Right lobe of liver (tissue), 6 donors: Measurements from ENCODE around the gene CDR2L. TPM values are rescaled to one million over a fixed set of nuclear protein-coding genes. Genes with fewer than 3 reads are reported as not detected.

Source experiments
- ATAC-seq, 4 donors: fragments of 200-7000 bp; cut with Tn5 transposase; one replicate each; pipeline ENCODE4 v1.9.1; 2020; ENCODE audit warnings: mild to moderate bottlenecking in 4 of 4, moderate library complexity in 4 of 4
- DNase-seq, 3 donors: peaks; one replicate each; pipeline ENCODE4 v3.0.0-alpha.2; 2020
- H3K27ac ChIP-seq, 3 donors: fragments of 200-600 bp; one replicate each; pipeline ENCODE4 v1.8.0; 2022
- H3K27me3 ChIP-seq, 2 donors: fragments of 200-600 bp; one replicate each; pipeline ENCODE4 v1.8.0; 2022
- H3K36me3 ChIP-seq, 4 donors: fragments of 200-600 bp; sonication (generic) in 1 of 4; one replicate each; pipeline versions ENCODE4 v1.5.1 to v1.8.0; 2017 to 2022; ENCODE audit warnings: control low read depth in 1 of 4
- H3K4me1 ChIP-seq, 4 donors: fragments of 200-600 bp; sonication (generic) in 1 of 4; one replicate each; pipeline versions ENCODE4 v1.5.1 to v1.8.0; 2017 to 2022; ENCODE audit warnings: control low read depth in 1 of 4
- H3K4me3 ChIP-seq, 3 donors: fragments of 200-600 bp; one replicate each; pipeline ENCODE4 v1.8.0; 2022
- H3K9me3 ChIP-seq, 4 donors: fragments of 200-600 bp; sonication (generic) in 1 of 4; one replicate each; pipeline versions ENCODE4 v1.5.1 to v1.8.0; 2017 to 2022; ENCODE audit warnings: control low read depth in 1 of 4
- CTCF ChIP-seq, 4 donors: fragments of 200-600 bp in 3 of 4; fragments of 450-650 bp in 1 of 4; IDR thresholded peaks; one replicate each; pipeline versions ENCODE4 v1.5.1 to v1.8.0; 2016 to 2022; ENCODE audit warnings: antibody characterized with exemption in 4 of 4, mild to moderate bottlenecking in 2 of 4
- POLR2A ChIP-seq: fragments of 450-650 bp; IDR thresholded peaks from one replicate; pipeline ENCODE4 v1.6.1; 2017; ENCODE audit warnings: antibody characterized with exemption, mild to moderate bottlenecking
- WGBS: methylation state at CpG from one replicate; pipeline ENCODE4 v1.1.6; 2018; ENCODE audit warnings: low coverage, low lambda C conversion rate; ENCODE audit not compliant: insufficient coverage; ENCODE audit errors: missing lambda C conversion rate; 5-methylcytosine and 5-hydroxymethylcytosine counted together
- intact Hi-C, 2 donors: fragments of 100-400 bp; cut with DNase I; formaldehyde crosslinking; loops; one replicate each; pipeline versions ENCODE4 v1.11.2 to v1.14.1; 2022
- total RNA-seq, 6 experiments: library from RNA; depleted of rRNA in 2 of 6; stranded (reverse); fragments of >200 nt in 2 of 6; fragmentation: NEBNext Ultra II Directional in 3 of 6; extraction: Animal tissue kit (Norgen Biotek cat#: 25700) in 3 of 6; gene quantifications; one replicate each; pipeline versions ENCODE4 v1.1.0 to v1.2.4, GENCODE V29; 2016 to 2023
- donor health status: DM: no; HTN: yes; CAD: no.
- donor health status: DM: no; HTN: no; CAD: no.
- donor health status: DM: no; HTN: no; CAD: no.
- donor health status: DM: no; HTN: yes; CAD: no.
- donor health status: DM: no; HTN: yes; CAD: no.

The CDR2L gene
- total RNA-seq, 6 experiments from 2014 or later: 0.64 to 2.3 (median 1.4) TPM

GRCh38 chr17:75009139-75009724 lies 21.8 kb downstream of the CDR2L start:
- DNase-seq (no peak), ATAC-seq (no peak)
- intact Hi-C loops: loop anchor here in 1 of 2 donors (5.0 kb wide), 1 partner anchor 33 kb away; no protein-coding TSS in a partner anchor
- Histone ChIP-seq H3K9me3 (no peaks in the 10 kb centered on the region), H3K36me3 (no peaks in the 10 kb centered on the region), H3K4me3 (no peak overlapping the region), H3K4me1 (peaks cover 0 to 13% (median 4%) of the 10 kb centered on the region in 4 donors), H3K27me3 (no peaks in the 10 kb centered on the region), H3K27ac (no peak overlapping the region)
- WGBS: 60% methylated on average over 2 of the region's 2 CpGs
- TF ChIP-seq CTCF (IDR thresholded peaks at IDR 0.05) (no peak), POLR2A (no peak)

- TF ChIP-seq POLR2A (no peak), CTCF (IDR thresholded peaks at IDR 0.05) (no peak)
- WGBS: 80% methylated on average over 5 of the region's 8 CpGs
- Histone ChIP-seq H3K9me3 (no peaks in the 10 kb centered on the region), H3K4me1 (peaks cover 0 to 13% (median 4%) of the 10 kb centered on the region in 4 donors), H3K4me3 (no peak overlapping the region), H3K36me3 (no peaks in the 10 kb centered on the region), H3K27ac (no peak overlapping the region), H3K27me3 (no peaks in the 10 kb centered on the region)
- ATAC-seq (no peak), DNase-seq (peak in 1 of 3 donors; percentile 19)
- intact Hi-C loops: no loop called here
These were observed 23.4 kb downstream of the CDR2L start for GRCh38 chr17:75010683-75011400.

GRCh38 chr17:75011401-75012095 lies 24.1 kb downstream of the CDR2L start:
- H3K4me3 ChIP-seq: peak overlapping the region in 2 of 3 donors; percentile 84 to 99
- H3K36me3 ChIP-seq: no peaks in the 10 kb centered on the region
- intact Hi-C loops: no loop called here
- ATAC-seq: peak; percentile 73 to 80 (median 77)
- no peaks in the 10 kb centered on the region for H3K27me3 ChIP-seq
- H3K27ac ChIP-seq: peak overlapping the region in 2 of 3 donors; percentile 61 to 73
- TF ChIP-seq CTCF (IDR thresholded peaks at IDR 0.05): no peak
- no peak for TF ChIP-seq POLR2A
- no peaks in the 10 kb centered on the region for H3K9me3 ChIP-seq
- WGBS: 46% methylated on average over 12 of the region's 13 CpGs
- peaks cover 0 to 13% (median 4%) of the 10 kb centered on the region in 4 donors for H3K4me1 ChIP-seq
- peak; percentile 44 to 77 (median 64) for DNase-seq

- intact Hi-C loops: no loop called here
- 16% methylated on average over 5 of the region's 5 CpGs for WGBS
- no peak for ATAC-seq
- Histone ChIP-seq H3K4me3 (peak overlapping the region; percentile 84 to 99 (median 90)), H3K27ac (peak overlapping the region; percentile 49 to 73 (median 61)), H3K27me3 (no peaks in the 10 kb centered on the region), H3K9me3 (no peaks in the 10 kb centered on the region), H3K4me1 (peaks cover 0 to 13% (median 4%) of the 10 kb centered on the region in 4 donors), H3K36me3 (no peaks in the 10 kb centered on the region)
- TF ChIP-seq POLR2A (no peak), CTCF (IDR thresholded peaks at IDR 0.05) (no peak)
- DNase-seq: no peak
These were observed 24.6 kb downstream of the CDR2L start for GRCh38 chr17:75012096-75012345.
